Measurements from ENCODE around the gene ZFYVE9. TPM values are rescaled to one million over a fixed set of nuclear protein-coding genes. Genes with fewer than 3 reads are reported as not detected.

The ZFYVE9 gene
- total and polyA plus RNA-seq, 2 of the 8 experiments (the other 6 are each of a cell fraction or from before 2014, with no cell fraction given) = 5.8 to 26.5 TPM

- no peaks in the 10 kb centered on the region for H3K23me2 ChIP-seq (ENCODE audit: low read depth, low read length)
- no peak overlapping the region for H2BK12ac ChIP-seq (ENCODE audit: low read depth, low read length)
- H3K79me1 ChIP-seq (ENCODE audit: low read depth, low read length) = no peaks in the 10 kb centered on the region
- no peak overlapping the region for H4K91ac ChIP-seq (replicated peaks; ENCODE audit: insufficient read length, low read length)
- no peak overlapping the region for H3K4me2 ChIP-seq (ENCODE audit: insufficient read depth in 1 of 2, low read depth in 2 of 2, low read length in 2 of 2)
- CTCF ChIA-PET (ENCODE audit: partially characterized antibody) = no interaction called here
- no peak overlapping the region for H3K23ac ChIP-seq (ENCODE audit: insufficient read length)
- H2BK15ac ChIP-seq (ENCODE audit: low read length) = no peak overlapping the region
- H3K9ac ChIP-seq (replicated peaks in 1 of 4; ENCODE audit: extremely low read depth in 1 of 4, low read depth in 3 of 4, low read length in 3 of 4) = no peak overlapping the region
- no peaks in the 10 kb centered on the region for H3K4me1 ChIP-seq (replicated peaks in 1 of 4; ENCODE audit: control insufficient read depth in 3 of 4, insufficient read depth in 4 of 4, low read length in 3 of 4)
- no peaks in the 10 kb centered on the region for H3K27me3 ChIP-seq (replicated peaks in 1 of 4; ENCODE audit: control insufficient read depth in 3 of 4, extremely low read depth in 1 of 4, insufficient read depth in 3 of 4, low read length in 3 of 4)
- TF ChIP-seq SIX5 (IDR thresholded peaks at IDR 0.05; ENCODE audit: low read depth, low read length) (no peak), BACH1 (IDR thresholded peaks at IDR 0.05; ENCODE audit: low read length) (no peak)
- H2BK120ac ChIP-seq (replicated peaks; ENCODE audit: low read depth, low read length) = no peak overlapping the region
- DNase-seq (ENCODE audit: low read depth in 1 of 2, low spot score in 2 of 2) = no peak
- no peak for FAIRE-seq
- no peaks in the 10 kb centered on the region for H3K9me3 ChIP-seq (ENCODE audit: insufficient read depth in 2 of 2, low read depth in 1 of 2, low read length in 1 of 2)
- H3K4me3 ChIP-seq (ENCODE audit: extremely low read depth in 1 of 4, insufficient read depth in 2 of 4, low read depth in 3 of 4, low read length in 4 of 4) = no peak overlapping the region
- H3K18ac ChIP-seq (ENCODE audit: extremely low read depth, low read length) = no peak overlapping the region
- no peak overlapping the region for H2BK20ac ChIP-seq (ENCODE audit: low read length)
- no peaks in the 10 kb centered on the region for H4K20me1 ChIP-seq (replicated peaks in 1 of 2; ENCODE audit: control insufficient read depth in 1 of 2, insufficient read depth in 2 of 2, low read length in 2 of 2)
- no peak overlapping the region for H3K27ac ChIP-seq (ENCODE audit: low read depth, low read length)
- POLR2A ChIA-PET (ENCODE audit: partially characterized antibody) = no interaction called here
- no peak overlapping the region for H4K8ac ChIP-seq (ENCODE audit: extremely low read depth, insufficient read depth, low read length)
- no peak overlapping the region for H3K4ac ChIP-seq (replicated peaks; ENCODE audit: insufficient read length, low read depth, low read length)
- H2AK5ac ChIP-seq (ENCODE audit: low read depth, low read length) = no peak overlapping the region
- H3K14ac ChIP-seq (ENCODE audit: insufficient read length) = no peak overlapping the region
- H4K5ac ChIP-seq (ENCODE audit: insufficient read length, low read depth, low read length) = no peak overlapping the region
- H3K36me3 ChIP-seq (ENCODE audit: control insufficient read depth in 2 of 4, insufficient read depth in 4 of 4, low read length in 3 of 4) = no peaks in the 10 kb centered on the region
- no peaks in the 10 kb centered on the region for H3K79me2 ChIP-seq (ENCODE audit: control insufficient read depth in 1 of 2, insufficient read depth in 2 of 2, low read length in 2 of 2)
- no peak overlapping the region for H2AFZ ChIP-seq (ENCODE audit: low read length)
- no peak overlapping the region for H3K56ac ChIP-seq (replicated peaks; ENCODE audit: insufficient read length, low read depth, low read length)
- 90% methylated on average over 2 of the region's 2 CpGs; no CpG with 5 or more reads in 1 of the 2 experiments for WGBS, 2 experiments (ENCODE audit: extremely low coverage in 1 of 2, insufficient coverage in 1 of 2, insufficient read length in 1 of 2, insufficient replicate concordance in 2 of 2, low coverage in 1 of 2, low lambda C conversion rate in 2 of 2, missing lambda C conversion rate in 1 of 2)
- H2BK5ac ChIP-seq (ENCODE audit: low read depth, low read length) = no peak overlapping the region
Observed at GRCh38 chr1:52238474-52238873, 96.6 kb downstream of the ZFYVE9 start.

Measured in H1 (cell line).